Activated naive CD8-positive, alpha-beta T cell treated with anti-CD3 and anti-CD28 coated beads, Interleukin-2, amount 10 ng/mL, durations not matched to agents 7 days and 5 days (primary cell): ENCODE measurements around the gene CCNA2. TPM values are rescaled to one million over a fixed set of nuclear protein-coding genes. Genes with fewer than 3 reads are reported as not detected.

Experiments used
- ATAC-seq: fragments of 150-1000 bp; cut with Tn5 transposase; one replicate; pipeline ENCODE4 v1.10.0; 2021; ENCODE audit warnings: low read depth, moderate library complexity
- POLR2A ChIA-PET: fragments of 350-600 bp; sonication (Branson Sonifier 250); formaldehyde crosslinking; loops from one replicate; lab custom pipeline; 2021; ENCODE audit warnings: antibody characterized with exemption; lab: Charles Lee
- DNase-seq: peaks from one replicate; pipeline ENCODE4 v3.0.0; 2021
- H3K27ac Mint-ChIP-seq: one replicate; pipeline ENCODE4 v1.8.0; 2022; ENCODE audit warnings: mild to moderate bottlenecking, mixed read lengths
- H3K27me3 Mint-ChIP-seq: one replicate; pipeline ENCODE4 v1.8.0; 2022; ENCODE audit warnings: mild to moderate bottlenecking, moderate library complexity, mixed read lengths
- H3K36me3 Mint-ChIP-seq: one replicate; pipeline ENCODE4 v1.8.0; 2021; ENCODE audit warnings: mild to moderate bottlenecking, mixed read lengths
- H3K4me1 Mint-ChIP-seq: one replicate; pipeline ENCODE4 v1.8.0; 2021; ENCODE audit warnings: mixed read lengths
- H3K4me3 Mint-ChIP-seq: one replicate; pipeline ENCODE4 v1.8.0; 2022; ENCODE audit warnings: mild to moderate bottlenecking, moderate library complexity, mixed read lengths
- H3K9me3 Mint-ChIP-seq: one replicate; pipeline ENCODE4 v1.8.0; 2021; ENCODE audit warnings: mixed read lengths
- total RNA-seq, 2 experiments: library from RNA; stranded (reverse); gene quantifications; one replicate each; pipeline ENCODE4 v1.2.3, GENCODE V29; 2021

Gene CCNA2
- 10 to 100 TPM; 84.8 to 86.4 TPM for total RNA-seq

- peaks cover 28% of the 10 kb centered on the region for H3K36me3 Mint-ChIP-seq
- no peaks in the 10 kb centered on the region for H3K9me3 Mint-ChIP-seq
- peak; percentile 93 for ATAC-seq
Observed at GRCh38 chr4:121823505-121824170, at the start of gene CCNA2. TSS of gene CCNA2 (minus strand) at chr4:121823883. CDS start at chr4:121823628, 255 bp downstream.

DNA sequence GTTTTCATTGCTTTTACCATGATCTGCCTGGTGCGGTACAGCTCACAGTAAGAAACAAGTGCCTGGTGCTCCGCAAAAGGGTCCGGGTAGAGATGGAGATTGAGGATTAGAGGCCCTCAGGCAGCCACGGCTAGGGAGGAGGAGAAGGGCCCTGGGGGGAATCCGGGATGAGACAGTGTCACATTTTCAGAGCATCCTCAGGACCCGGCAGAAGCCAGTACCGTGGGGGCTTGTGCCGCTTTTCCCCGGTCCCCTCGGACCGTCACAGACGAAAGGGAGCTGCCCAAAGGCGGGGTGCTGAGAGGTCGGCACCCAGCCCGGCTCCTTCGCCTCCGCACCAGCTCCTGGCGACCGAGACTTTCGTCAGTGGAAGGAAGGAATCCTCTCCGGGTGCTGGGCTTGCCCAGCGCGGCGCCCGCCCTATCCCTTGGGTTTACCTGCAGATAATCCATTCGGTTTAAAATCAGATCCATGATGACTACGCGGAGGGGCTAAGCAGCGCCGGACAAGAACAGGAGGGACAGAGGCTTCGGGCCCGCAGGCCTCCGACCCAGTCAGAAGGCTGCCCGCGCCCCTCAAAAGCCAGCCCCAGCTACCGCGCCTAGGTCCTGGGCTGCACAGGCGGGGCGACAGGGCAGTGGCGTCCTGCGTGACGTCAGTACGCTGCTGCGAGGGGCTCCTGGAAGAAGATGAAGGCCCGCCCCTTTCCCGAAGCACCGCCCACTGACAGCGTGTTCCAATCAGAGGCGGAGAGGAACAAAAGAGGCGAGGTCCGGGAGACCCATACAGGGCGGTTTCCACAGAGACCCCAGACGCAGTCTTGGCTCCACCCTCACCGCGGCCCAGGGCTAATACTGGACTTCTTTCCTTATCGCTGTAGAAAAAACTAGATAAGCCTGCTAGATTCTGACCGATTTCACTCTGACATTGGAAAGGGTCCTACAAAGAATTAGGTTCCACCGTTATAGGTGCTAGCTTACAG lies 46.4 kb upstream of the CCNA2 start, which contains the start of gene BBS7:
Gene BBS7, minus strand, starts transcription at position 634 of the 982 bp plus-strand sequence. Its CDS starts 161 bp downstream, at position 473.
- POLR2A ChIA-PET = interaction anchor here (0.9 to 1.3 kb wide), 4 partner anchors 30 to 174 kb away, joined by 3 to 4 read pairs (median 4); partner anchors contain the start of genes ANXA5 and EXOSC9
- ATAC-seq = peak; percentile 98

More at GRCh38 chr4:121823505-121824170, at the start of gene CCNA2:
- Mint-ChIP-seq H3K27me3 (no peaks in the 10 kb centered on the region), H3K4me1 (peaks cover 19% of the 10 kb centered on the region), H3K27ac (peak within 1 kb of the TSS; percentile 98), H3K4me3 (peak within 1 kb of the TSS; percentile 98)
- POLR2A ChIA-PET = interaction anchor here (0.7 to 5.4 kb wide), 5 partner anchors 10 to 909 kb away, joined by 3 to 39 read pairs (median 4); partner anchors contain the start of genes ANXA5, BBS12 and EXOSC9
- DNase-seq = peak; percentile 92

DNA sequence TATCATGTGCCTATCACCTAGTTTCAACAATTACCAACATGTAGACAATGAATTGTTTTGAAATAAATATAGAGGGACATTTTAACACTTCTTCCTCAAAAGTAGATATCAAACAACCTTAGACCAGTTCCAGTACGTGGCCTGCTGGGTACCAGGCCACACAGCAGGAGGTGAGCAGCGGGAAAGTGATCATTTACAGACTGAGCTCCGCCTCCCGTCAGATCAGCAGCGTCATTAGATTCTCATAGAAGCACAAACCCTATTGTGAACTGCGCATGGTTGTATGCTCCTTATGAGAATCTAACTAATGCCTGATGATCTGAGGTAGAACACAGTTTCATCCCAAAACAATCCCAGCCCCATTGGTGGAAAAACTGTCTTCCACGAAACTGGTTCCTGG lies 40.1 kb upstream of the CCNA2 start:
- DNase-seq (no peak), ATAC-seq (no peak)
- H3K9me3 Mint-ChIP-seq = no peaks in the 10 kb centered on the region
- peaks cover 26% of the 10 kb centered on the region for H3K36me3 Mint-ChIP-seq
- H3K27me3 Mint-ChIP-seq = no peaks in the 10 kb centered on the region
- H3K4me1 Mint-ChIP-seq = peaks cover 5% of the 10 kb centered on the region
- H3K4me3 Mint-ChIP-seq = no peak overlapping the region
- POLR2A ChIA-PET = no interaction called here
- no peak overlapping the region for H3K27ac Mint-ChIP-seq

More for the DNA sequence above, 46.4 kb upstream of the CCNA2 start, which contains the start of gene BBS7:
- H3K27me3 Mint-ChIP-seq = peaks cover 14% of the 10 kb centered on the region
- H3K9me3 Mint-ChIP-seq = no peaks in the 10 kb centered on the region
- peaks cover 20% of the 10 kb centered on the region for H3K4me1 Mint-ChIP-seq
- DNase-seq = peak; percentile 96
- H3K36me3 Mint-ChIP-seq = peaks cover 19% of the 10 kb centered on the region
- H3K27ac Mint-ChIP-seq = peak within 1 kb of the TSS; percentile 85
- peak within 1 kb of the TSS; percentile 98 for H3K4me3 Mint-ChIP-seq

DNA sequence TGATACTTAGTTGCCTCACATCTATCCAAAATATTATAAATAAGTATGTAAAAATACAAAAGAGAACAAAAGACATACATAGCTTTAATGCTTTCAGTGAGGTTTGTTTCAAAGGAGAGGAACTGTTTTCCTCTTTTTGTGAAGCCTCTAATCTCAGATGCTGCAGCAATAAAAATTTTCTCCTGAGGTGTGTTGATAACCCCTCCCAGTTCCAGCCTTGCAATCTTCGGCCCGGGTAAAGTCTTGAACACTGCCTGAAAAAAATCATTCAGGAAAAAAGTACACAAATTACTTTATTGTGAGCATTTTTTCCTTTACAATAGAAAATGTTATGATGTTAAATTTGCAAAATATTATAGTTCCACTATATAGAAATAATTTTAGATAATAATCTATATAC lies 37.7 kb upstream of the CCNA2 start:
- DNase-seq = no peak
- ATAC-seq = no peak
- Mint-ChIP-seq H3K9me3 (no peaks in the 10 kb centered on the region), H3K27ac (no peak overlapping the region), H3K27me3 (no peaks in the 10 kb centered on the region), H3K36me3 (peaks cover 16% of the 10 kb centered on the region), H3K4me3 (no peak overlapping the region), H3K4me1 (peaks cover 2% of the 10 kb centered on the region)
- POLR2A ChIA-PET = no interaction called here

- ATAC-seq (no peak), DNase-seq (no peak)
- H3K36me3 Mint-ChIP-seq = peaks cover 7% of the 10 kb centered on the region
- H3K27ac Mint-ChIP-seq = no peak overlapping the region
- no peak overlapping the region for H3K4me3 Mint-ChIP-seq
- no peaks in the 10 kb centered on the region for H3K27me3 Mint-ChIP-seq
- POLR2A ChIA-PET = no interaction called here
- no peaks in the 10 kb centered on the region for H3K9me3 Mint-ChIP-seq
- peaks cover 2% of the 10 kb centered on the region for H3K4me1 Mint-ChIP-seq
Observed at GRCh38 chr4:121860121-121860520, 36.4 kb upstream of the CCNA2 start.

- no peak overlapping the region for H3K27ac Mint-ChIP-seq
- no peaks in the 10 kb centered on the region for H3K9me3 Mint-ChIP-seq
- POLR2A ChIA-PET = no interaction called here
- no peak for ATAC-seq
- no peak for DNase-seq
- H3K36me3 Mint-ChIP-seq = peaks cover 10% of the 10 kb centered on the region
- H3K4me1 Mint-ChIP-seq = no peaks in the 10 kb centered on the region
- no peaks in the 10 kb centered on the region for H3K27me3 Mint-ChIP-seq
- H3K4me3 Mint-ChIP-seq = no peak overlapping the region
Observed at GRCh38 chr4:121851354-121851753, 27.7 kb upstream of the CCNA2 start.

GRCh38 chr4:121846662-121847061 lies 23.0 kb upstream of the CCNA2 start:
- ATAC-seq (no peak), DNase-seq (no peak)
- Mint-ChIP-seq H3K4me3 (no peak overlapping the region), H3K4me1 (no peaks in the 10 kb centered on the region), H3K36me3 (peaks cover 13% of the 10 kb centered on the region), H3K27ac (no peak overlapping the region), H3K27me3 (no peaks in the 10 kb centered on the region), H3K9me3 (no peaks in the 10 kb centered on the region)
- POLR2A ChIA-PET = no interaction called here

GRCh38 chr4:121842862-121843261 lies 19.2 kb upstream of the CCNA2 start:
- POLR2A ChIA-PET = no interaction called here
- Mint-ChIP-seq H3K27ac (no peak overlapping the region), H3K27me3 (no peaks in the 10 kb centered on the region), H3K9me3 (peaks cover 1% of the 10 kb centered on the region), H3K4me3 (no peak overlapping the region), H3K4me1 (no peaks in the 10 kb centered on the region), H3K36me3 (peaks cover 22% of the 10 kb centered on the region)
- ATAC-seq (no peak), DNase-seq (no peak)

- Mint-ChIP-seq H3K9me3 (peaks cover 1% of the 10 kb centered on the region), H3K4me1 (no peaks in the 10 kb centered on the region), H3K27me3 (no peaks in the 10 kb centered on the region), H3K27ac (no peak overlapping the region), H3K4me3 (no peak overlapping the region), H3K36me3 (peaks cover 24% of the 10 kb centered on the region)
- DNase-seq (no peak), ATAC-seq (no peak)
- POLR2A ChIA-PET = no interaction called here
Observed at GRCh38 chr4:121838136-121838535, 14.5 kb upstream of the CCNA2 start.

GRCh38 chr4:121829511-121829910 lies 5.8 kb upstream of the CCNA2 start:
- Mint-ChIP-seq H3K36me3 (peaks cover 8% of the 10 kb centered on the region), H3K27ac (no peak overlapping the region), H3K4me1 (no peaks in the 10 kb centered on the region), H3K9me3 (no peaks in the 10 kb centered on the region), H3K4me3 (no peak overlapping the region), H3K27me3 (no peaks in the 10 kb centered on the region)
- POLR2A ChIA-PET = no interaction called here
- DNase-seq (no peak), ATAC-seq (no peak)

- no peaks in the 10 kb centered on the region for H3K27me3 Mint-ChIP-seq
- POLR2A ChIA-PET = interaction anchor here (1.1 kb wide), 1 partner anchor 27 kb away, joined by 3 read pairs; the partner anchor contains the start of gene EXOSC9
- ATAC-seq = no peak
Observed at GRCh38 chr4:121827853-121828252, 4.2 kb upstream of the CCNA2 start.

DNA sequence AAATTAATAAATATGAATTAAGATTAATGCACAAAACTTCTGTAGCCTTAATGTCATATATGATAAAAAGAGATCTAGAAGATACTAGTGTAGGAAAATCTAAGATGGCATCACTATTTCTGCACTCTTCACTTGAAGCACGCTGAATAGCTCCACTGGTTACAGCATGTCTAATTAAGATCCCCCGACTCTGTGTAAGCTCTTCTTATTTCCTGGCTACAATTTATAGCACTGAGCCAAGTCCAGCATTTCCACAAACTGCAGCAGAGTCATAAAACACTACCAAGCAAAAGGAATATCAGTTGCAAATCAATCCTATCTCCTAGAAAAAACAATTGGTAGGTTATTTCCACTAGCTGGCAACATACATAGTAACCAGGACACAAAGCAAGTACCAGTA lies 1.3 kb upstream of the CCNA2 start:
- ATAC-seq = no peak
- Mint-ChIP-seq H3K27me3 (no peaks in the 10 kb centered on the region), H3K4me3 (no peak overlapping the region), H3K36me3 (peaks cover 19% of the 10 kb centered on the region), H3K9me3 (no peaks in the 10 kb centered on the region), H3K4me1 (peaks cover 13% of the 10 kb centered on the region), H3K27ac (no peak overlapping the region)
- DNase-seq = no peak
- POLR2A ChIA-PET = interaction anchor here (1.2 to 5.4 kb wide), 2 partner anchors 24 to 907 kb away, joined by 4 to 39 read pairs; partner anchors contain the start of genes BBS12 and EXOSC9

More at GRCh38 chr4:121827853-121828252, 4.2 kb upstream of the CCNA2 start:
- Mint-ChIP-seq H3K27ac (no peak overlapping the region), H3K4me1 (no peaks in the 10 kb centered on the region), H3K36me3 (peaks cover 10% of the 10 kb centered on the region), H3K9me3 (no peaks in the 10 kb centered on the region), H3K4me3 (no peak overlapping the region)
- DNase-seq = no peak

GRCh38 chr4:121824171-121824527 lies 466 bp upstream of the CCNA2 start:
- Mint-ChIP-seq H3K36me3 (peaks cover 24% of the 10 kb centered on the region), H3K27ac (peak overlapping the region; percentile 98), H3K4me3 (peak overlapping the region; percentile 98), H3K9me3 (no peaks in the 10 kb centered on the region), H3K27me3 (no peaks in the 10 kb centered on the region), H3K4me1 (peaks cover 15% of the 10 kb centered on the region)
- DNase-seq (no peak), ATAC-seq (no peak)
- POLR2A ChIA-PET = interaction anchor here (0.7 to 5.4 kb wide), 5 partner anchors 10 to 908 kb away, joined by 3 to 39 read pairs (median 4); partner anchors contain the start of genes ANXA5, BBS12 and EXOSC9
